ENCODE measurements around the gene NR5A2.
A peak's percentile ranks its signal among the peaks of the same experiment; 100 is the strongest.
"Not testable (repeated sequence)": the region's sequence is repeated elsewhere in the genome, so short reads cannot be mapped to it uniquely, and the experiment has no call there.

NR5A2 gene

GRCh38 chr1:200163911-200164310 is 136.4 kb downstream of the NR5A2 start:
- no peak for DNase-seq (ENCODE audit: low read depth)

GRCh38 chr1:200165493-200166220 is 138.1 kb downstream of the NR5A2 start:
- no peak for DNase-seq (ENCODE audit: low read depth)

- DNase-seq (ENCODE audit: low read depth) = no peak
Measured at GRCh38 chr1:200166411-200166810, 138.9 kb downstream of the NR5A2 start.

GRCh38 chr1:200168926-200169325 is 141.4 kb downstream of the NR5A2 start:
- no peak for DNase-seq (ENCODE audit: low read depth)

- DNase-seq (ENCODE audit: low read depth) = peak; percentile 89
Measured at GRCh38 chr1:200172311-200172710, 144.8 kb downstream of the NR5A2 start.

- no peak for DNase-seq (ENCODE audit: low read depth)
Measured at GRCh38 chr1:200173097-200173618, 145.6 kb downstream of the NR5A2 start.

- no peak for DNase-seq (ENCODE audit: low read depth)
Measured at GRCh38 chr1:200174525-200175295, 147.2 kb downstream of the NR5A2 start.

- no peak for DNase-seq (ENCODE audit: low read depth)
Measured at GRCh38 chr1:200176181-200176580, 148.7 kb downstream of the NR5A2 start.

- no peak for DNase-seq (ENCODE audit: low read depth)
Measured at GRCh38 chr1:200176798-200177197, 149.3 kb downstream of the NR5A2 start.

GRCh38 chr1:200178340-200178739 is 150.8 kb downstream of the NR5A2 start:
- DNase-seq (ENCODE audit: low read depth) = no peak

- DNase-seq (ENCODE audit: low read depth) = peak; percentile 57
Measured at GRCh38 chr1:200179126-200179780, 151.7 kb downstream of the NR5A2 start.

- DNase-seq (ENCODE audit: low read depth) = peak; percentile 25
Measured at GRCh38 chr1:200179781-200180160, 152.3 kb downstream of the NR5A2 start.

- peak; percentile 86 for DNase-seq (ENCODE audit: low read depth)
Measured at GRCh38 chr1:200180821-200181220, 153.3 kb downstream of the NR5A2 start.

GRCh38 chr1:200181861-200182260 is 154.4 kb downstream of the NR5A2 start:
- DNase-seq (ENCODE audit: low read depth) = no peak

GRCh38 chr1:200182701-200183100 is 155.2 kb downstream of the NR5A2 start:
- DNase-seq (ENCODE audit: low read depth) = peak; percentile 21

GRCh38 chr1:200183637-200184036 is 156.1 kb downstream of the NR5A2 start:
- DNase-seq (ENCODE audit: low read depth) = no peak

GRCh38 chr1:200184196-200184595 is 156.7 kb downstream of the NR5A2 start:
- DNase-seq (ENCODE audit: low read depth) = peak; percentile 70

- DNase-seq (ENCODE audit: low read depth) = not testable (repeated sequence)
Measured at GRCh38 chr1:200185191-200185590, 157.7 kb downstream of the NR5A2 start.

- not testable (repeated sequence) for DNase-seq (ENCODE audit: low read depth)
Measured at GRCh38 chr1:200187332-200187731, 159.8 kb downstream of the NR5A2 start.

- no peak for DNase-seq (ENCODE audit: low read depth)
Measured at GRCh38 chr1:200191993-200192392, 164.5 kb downstream of the NR5A2 start.

- DNase-seq (ENCODE audit: low read depth) = no peak
Measured at GRCh38 chr1:200194477-200194876, 167.0 kb downstream of the NR5A2 start.

GRCh38 chr1:200198236-200198635 is 170.7 kb downstream of the NR5A2 start:
- DNase-seq (ENCODE audit: low read depth) = no peak

Measured in ELR (cell line).